Adrenal gland (tissue), 5 donors: ENCODE results near the gene MAGI1.

ENCODE experiments used
- CTCF ChIP-seq, 6 experiments: fragments of 450-650 bp in 4 of 6; fragments of 200-600 bp in 2 of 6; sonication (generic) in 1 of 6; IDR thresholded peaks; 1 replicate in 5 of 6; 2 replicates in 1 of 6; pipeline versions ENCODE4 v1.5.1 to v1.8.0; 2016 to 2021; ENCODE audit warnings: antibody characterized with exemption in 6 of 6, mild to moderate bottlenecking in 2 of 6, moderate library complexity in 1 of 6
- POLR2A ChIP-seq, 2 donors: fragments of 450-650 bp; IDR thresholded peaks; one replicate each; pipeline ENCODE4 v1.6.1; 2017; ENCODE audit warnings: antibody characterized with exemption in 2 of 2, mild to moderate bottlenecking in 2 of 2, moderate library complexity in 1 of 2
- donor health status: DM: no; HTN: no; CAD: no.

GRCh38 chr3:65717676-65718346, 320.9 kb downstream of the MAGI1 start:
- TF ChIP-seq CTCF (IDR thresholded peaks at IDR 0.05) (no peak), POLR2A (IDR thresholded peaks at IDR 0.05) (no peak)
